Measurements from ENCODE around the gene ZNF613.

GRCh38 chr19:51884713-51885112 is 42.6 kb upstream of the ZNF613 start:
- TF ChIP-seq CTCF (IDR thresholded peaks at IDR 0.05), result no peak
- no peak for TF ChIP-seq POLR2A (IDR thresholded peaks at IDR 0.05)
- TF ChIP-seq POLR2AphosphoS5 (IDR thresholded peaks at IDR 0.05), result no peak
- TF ChIP-seq EP300 (IDR thresholded peaks at IDR 0.05; ENCODE audit: low read depth), result no peak
